Upper lobe of right lung (tissue), 1 donor: ENCODE data around the gene DLG3. TPM values are rescaled to one million over a fixed set of nuclear protein-coding genes. Genes with fewer than 3 reads are reported as not detected.

Source experiments
- ATAC-seq: fragments of 200-7000 bp; cut with Tn5 transposase; one replicate; pipeline ENCODE4 v1.9.1; 2020; ENCODE audit warnings: mild to moderate bottlenecking, moderate library complexity
- DNase-seq: peaks from one replicate; pipeline ENCODE4 v3.0.0-alpha.2; 2020
- H3K27ac ChIP-seq: fragments of 200-600 bp; one replicate; pipeline ENCODE4 v1.8.0; 2022
- H3K27me3 ChIP-seq: fragments of 200-600 bp; one replicate; pipeline ENCODE4 v1.8.0; 2022; ENCODE audit warnings: mild to moderate bottlenecking
- H3K36me3 ChIP-seq: fragments of 200-600 bp; one replicate; pipeline ENCODE4 v1.8.0; 2022
- H3K4me1 ChIP-seq: fragments of 200-600 bp; one replicate; pipeline ENCODE4 v1.8.0; 2022
- H3K4me3 ChIP-seq: fragments of 200-600 bp; one replicate; pipeline ENCODE4 v1.8.0; 2022; ENCODE audit warnings: mild to moderate bottlenecking
- H3K9me3 ChIP-seq: fragments of 200-600 bp; one replicate; pipeline ENCODE4 v1.8.0; 2022
- CTCF ChIP-seq: fragments of 200-600 bp; IDR thresholded peaks from one replicate; pipeline ENCODE4 v1.8.0; 2022; ENCODE audit warnings: antibody characterized with exemption
- intact Hi-C: fragments of 100-400 bp; cut with DNase I; formaldehyde crosslinking; loops from one replicate; pipeline ENCODE4 v1.11.0; 2022
- total RNA-seq: library from RNA; stranded (reverse); fragmentation: NEBNext Ultra II Directional; extraction: Animal tissue kit (Norgen Biotek cat#: 25700); gene quantifications from one replicate; pipeline ENCODE4 v1.2.1, GENCODE V29; 2021
- donor health status: DM: no; HTN: yes; CAD: no; lungs with severe emphysema.

DLG3 gene
- total RNA-seq, 1 donor from 2014 or later = 24.4 TPM

DNA sequence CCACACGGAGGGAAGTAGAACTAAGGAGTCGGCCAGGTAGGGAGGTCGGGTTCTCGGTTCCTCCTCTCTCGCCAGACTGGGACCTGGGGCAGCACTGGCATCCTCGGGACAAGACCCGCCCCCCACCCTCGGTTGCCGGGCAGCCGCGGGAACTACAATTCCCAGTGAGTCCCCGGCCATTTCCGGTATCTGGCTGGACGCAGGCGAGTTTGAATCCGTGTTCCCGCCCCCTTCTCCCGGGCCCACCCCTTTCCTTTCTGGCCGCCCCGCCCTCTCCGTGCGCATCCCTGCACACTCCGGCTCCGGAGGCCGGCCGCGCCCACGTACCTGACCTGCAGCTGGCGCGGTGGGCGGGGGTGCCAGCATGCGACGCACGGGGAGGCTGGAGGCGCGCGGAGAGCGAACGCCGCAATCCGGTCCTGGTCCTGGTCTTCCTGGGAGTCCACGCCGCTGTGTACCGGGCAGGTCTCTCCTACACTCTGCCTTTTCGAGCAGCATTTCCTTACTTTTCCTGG, 10.2 kb upstream of the DLG3 start:
- no peaks in the 10 kb centered on the region for H3K36me3 ChIP-seq
- no peaks in the 10 kb centered on the region for H3K9me3 ChIP-seq
- ATAC-seq (peak; percentile 95), DNase-seq (peak; percentile 91)
- peak overlapping the region; percentile 66 for H3K4me3 ChIP-seq
- H3K27ac ChIP-seq = peak overlapping the region; percentile 70
- no peaks in the 10 kb centered on the region for H3K27me3 ChIP-seq
- H3K4me1 ChIP-seq = no peaks in the 10 kb centered on the region
- TF ChIP-seq CTCF = no peak
- intact Hi-C loops = no loop called here

- no peak for TF ChIP-seq CTCF
- Histone ChIP-seq H3K36me3 (no peaks in the 10 kb centered on the region), H3K4me1 (no peaks in the 10 kb centered on the region), H3K9me3 (no peaks in the 10 kb centered on the region), H3K4me3 (peak overlapping the region; percentile 66), H3K27me3 (no peaks in the 10 kb centered on the region), H3K27ac (no peak overlapping the region)
- no peak for ATAC-seq
- intact Hi-C loops = no loop called here
- DNase-seq = no peak
Observed at GRCh38 chrX:70434914-70435586, 9.6 kb upstream of the DLG3 start.

GRCh38 chrX:70436343-70436742, 8.3 kb upstream of the DLG3 start:
- no peak for DNase-seq
- H3K4me1 ChIP-seq = no peaks in the 10 kb centered on the region
- no peak overlapping the region for H3K27ac ChIP-seq
- no peaks in the 10 kb centered on the region for H3K27me3 ChIP-seq
- no peak for ATAC-seq
- intact Hi-C loops = no loop called here
- H3K36me3 ChIP-seq = no peaks in the 10 kb centered on the region
- H3K9me3 ChIP-seq = no peaks in the 10 kb centered on the region
- H3K4me3 ChIP-seq = no peak overlapping the region
- no peak for TF ChIP-seq CTCF

DNA sequence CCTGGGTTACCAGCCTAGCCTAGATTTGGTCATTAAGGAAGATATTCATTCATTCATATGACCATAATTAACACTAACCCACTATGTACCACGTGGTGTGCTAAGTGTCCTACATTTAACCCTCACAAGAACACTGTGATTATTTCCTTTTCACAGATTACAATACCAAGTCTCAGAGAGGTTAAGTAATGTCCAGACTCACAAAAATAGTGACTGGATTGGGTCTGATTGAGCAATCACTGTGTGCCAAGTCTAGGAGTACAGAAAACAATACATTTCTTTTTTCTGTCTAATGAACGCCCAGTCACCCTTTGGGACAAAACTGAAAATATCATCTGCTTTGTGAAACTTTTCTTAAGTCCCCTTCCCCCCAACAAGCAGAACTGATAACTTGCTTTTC, 7.6 kb upstream of the DLG3 start:
- no peaks in the 10 kb centered on the region for H3K4me1 ChIP-seq
- ATAC-seq (no peak), DNase-seq (no peak)
- no peaks in the 10 kb centered on the region for H3K36me3 ChIP-seq
- no peak for TF ChIP-seq CTCF
- H3K27ac ChIP-seq = no peak overlapping the region
- no peaks in the 10 kb centered on the region for H3K9me3 ChIP-seq
- H3K4me3 ChIP-seq = no peak overlapping the region
- no peaks in the 10 kb centered on the region for H3K27me3 ChIP-seq
- intact Hi-C loops = no loop called here

- Histone ChIP-seq H3K27me3 (no peaks in the 10 kb centered on the region), H3K36me3 (no peaks in the 10 kb centered on the region), H3K4me1 (no peaks in the 10 kb centered on the region), H3K9me3 (no peaks in the 10 kb centered on the region), H3K4me3 (no peak overlapping the region), H3K27ac (no peak overlapping the region)
- TF ChIP-seq CTCF = no peak
- ATAC-seq = no peak
- intact Hi-C loops = no loop called here
- DNase-seq = no peak
Observed at GRCh38 chrX:70437921-70438665, 6.5 kb upstream of the DLG3 start.
